ENCODE results near the gene LRPPRC.

DNA sequence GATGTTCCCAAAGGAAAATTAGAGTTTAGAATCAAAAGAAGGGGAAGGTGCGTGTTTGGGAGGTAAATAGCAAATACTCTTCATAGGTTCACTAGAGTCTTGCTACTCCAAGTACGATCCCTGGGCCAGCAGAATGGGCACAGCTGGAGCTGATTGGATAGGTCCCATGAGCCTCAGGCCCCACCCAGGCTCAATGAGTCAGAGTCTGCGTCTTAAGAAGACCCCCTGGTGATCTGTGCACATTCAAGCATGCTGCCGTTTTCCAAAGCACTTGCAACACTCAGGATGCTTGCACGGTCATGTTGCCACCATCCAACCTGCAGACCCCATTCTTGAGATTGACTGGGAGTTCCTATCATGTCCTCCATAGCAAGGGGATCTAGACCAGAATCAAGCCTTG is 116.5 kb downstream of the LRPPRC start:
- TF ChIP-seq, protein P1, sequence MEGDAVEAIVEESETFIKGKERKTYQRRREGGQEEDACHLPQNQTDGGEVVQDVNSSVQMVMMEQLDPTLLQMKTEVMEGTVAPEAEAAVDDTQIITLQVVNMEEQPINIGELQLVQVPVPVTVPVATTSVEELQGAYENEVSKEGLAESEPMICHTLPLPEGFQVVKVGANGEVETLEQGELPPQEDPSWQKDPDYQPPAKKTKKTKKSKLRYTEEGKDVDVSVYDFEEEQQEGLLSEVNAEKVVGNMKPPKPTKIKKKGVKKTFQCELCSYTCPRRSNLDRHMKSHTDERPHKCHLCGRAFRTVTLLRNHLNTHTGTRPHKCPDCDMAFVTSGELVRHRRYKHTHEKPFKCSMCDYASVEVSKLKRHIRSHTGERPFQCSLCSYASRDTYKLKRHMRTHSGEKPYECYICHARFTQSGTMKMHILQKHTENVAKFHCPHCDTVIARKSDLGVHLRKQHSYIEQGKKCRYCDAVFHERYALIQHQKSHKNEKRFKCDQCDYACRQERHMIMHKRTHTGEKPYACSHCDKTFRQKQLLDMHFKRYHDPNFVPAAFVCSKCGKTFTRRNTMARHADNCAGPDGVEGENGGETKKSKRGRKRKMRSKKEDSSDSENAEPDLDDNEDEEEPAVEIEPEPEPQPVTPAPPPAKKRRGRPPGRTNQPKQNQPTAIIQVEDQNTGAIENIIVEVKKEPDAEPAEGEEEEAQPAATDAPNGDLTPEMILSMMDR (conservative IDR thresholded peaks at IDR 0.05 in 1 of 2, IDR thresholded peaks at IDR 0.05 in 1 of 2; ENCODE audit: extremely low read depth in 1 of 2, insufficient read depth in 1 of 2, low read depth in 1 of 2, low read length in 2 of 2), result no peak
- no peak for TF ChIP-seq EZH2 (IDR thresholded peaks at IDR 0.05; ENCODE audit: borderline replicate concordance, low read length)

All from mammary epithelial cell (primary cell).